Measurements from ENCODE around the gene CDH22.

The CDH22 gene

DNA sequence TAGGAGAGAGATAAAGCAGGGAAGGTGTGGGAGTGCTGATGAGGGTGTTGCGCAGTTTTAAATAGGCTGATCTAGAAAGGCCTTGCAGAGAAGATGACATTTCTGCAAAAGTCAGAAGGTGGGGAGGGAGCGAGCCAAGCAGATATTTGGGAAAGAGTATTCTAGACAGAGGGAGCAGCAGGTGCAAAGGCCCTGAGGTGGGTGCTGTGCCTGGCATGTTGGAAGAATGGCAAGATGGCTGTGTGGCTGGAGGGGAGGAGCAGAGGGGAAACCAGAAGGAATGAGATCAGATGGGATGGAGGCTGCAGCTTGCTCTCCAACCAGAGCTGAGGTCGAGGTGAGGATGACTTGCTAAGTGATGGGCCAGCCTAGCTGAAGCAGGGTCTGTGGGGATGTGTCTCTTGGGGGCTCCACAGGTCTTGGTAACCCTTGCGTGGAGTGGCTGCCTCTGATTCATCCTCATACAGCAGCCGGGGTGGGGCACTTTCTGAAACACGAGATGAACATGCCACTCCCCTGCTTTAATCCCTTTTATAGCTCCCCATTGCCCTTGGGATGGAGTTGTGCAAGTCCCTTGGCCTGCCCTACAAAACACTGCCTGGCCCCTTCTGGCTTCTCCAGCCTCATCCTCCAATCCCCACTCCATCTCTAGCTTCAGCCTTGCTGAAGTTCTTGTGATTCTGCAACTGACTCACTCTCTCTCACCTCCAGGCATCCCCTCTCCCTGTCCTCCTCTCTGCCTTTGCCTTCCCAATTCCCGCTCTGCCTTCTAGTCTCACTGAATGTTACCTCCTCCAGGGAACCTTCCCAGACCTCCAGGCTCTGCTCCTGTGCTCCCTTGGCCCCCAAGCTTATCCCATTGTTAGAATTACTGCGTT, 94.1 kb downstream of the CDH22 start:
- no peak for TF ChIP-seq RAD21 (IDR thresholded peaks at IDR 0.05; ENCODE audit: low read depth)
- no peak for TF ChIP-seq ZBTB7A (IDR thresholded peaks at IDR 0.05; ENCODE audit: low read depth)
- TF ChIP-seq FOXM1 (IDR thresholded peaks at IDR 0.05; ENCODE audit: borderline replicate concordance, low read depth) = no peak
- no peak for TF ChIP-seq YY1 (IDR thresholded peaks at IDR 0.05; ENCODE audit: low read depth)

DNA sequence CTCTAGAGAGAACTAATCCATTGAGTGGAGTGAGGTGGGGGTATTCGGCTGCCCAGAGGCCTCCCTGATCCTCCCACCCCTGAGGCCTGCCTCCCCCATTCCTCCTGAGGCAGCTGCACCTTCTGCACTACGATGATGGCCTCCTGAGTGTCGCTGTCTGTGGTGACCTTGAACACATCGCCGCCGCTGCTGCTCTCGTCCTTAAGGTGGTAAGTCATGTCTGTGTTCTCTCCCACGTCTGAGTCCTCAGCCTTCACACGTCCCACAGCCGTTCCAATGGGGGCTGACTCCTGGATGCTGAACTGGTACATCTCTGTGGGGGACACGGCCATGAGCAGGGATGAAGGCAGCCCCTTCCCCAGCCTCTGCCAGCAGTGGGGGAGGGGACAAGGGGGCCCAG, 95.4 kb downstream of the CDH22 start:
- TF ChIP-seq YY1 (IDR thresholded peaks at IDR 0.05; ENCODE audit: low read depth) (no peak), CREB1 (IDR thresholded peaks at IDR 0.05; ENCODE audit: low read depth) (no peak), ZBTB7A (IDR thresholded peaks at IDR 0.05; ENCODE audit: low read depth) (no peak), TAF1 (IDR thresholded peaks at IDR 0.05; ENCODE audit: low read depth) (no peak), CEBPB (IDR thresholded peaks at IDR 0.05) (no peak), MAX (IDR thresholded peaks at IDR 0.05) (no peak), EP300 (IDR thresholded peaks at IDR 0.05; ENCODE audit: borderline replicate concordance) (no peak), NFIC (IDR thresholded peaks at IDR 0.05) (no peak), USF1 (IDR thresholded peaks at IDR 0.05) (no peak), EGR1 (IDR thresholded peaks at IDR 0.05) (no peak), TEAD4 (IDR thresholded peaks at IDR 0.05) (no peak), RAD21 (IDR thresholded peaks at IDR 0.05; ENCODE audit: low read depth) (no peak), TCF12 (IDR thresholded peaks at IDR 0.05; ENCODE audit: low read depth) (no peak), FOXM1 (IDR thresholded peaks at IDR 0.05; ENCODE audit: borderline replicate concordance, low read depth) (no peak)
- TF ChIP-seq, protein P1, sequence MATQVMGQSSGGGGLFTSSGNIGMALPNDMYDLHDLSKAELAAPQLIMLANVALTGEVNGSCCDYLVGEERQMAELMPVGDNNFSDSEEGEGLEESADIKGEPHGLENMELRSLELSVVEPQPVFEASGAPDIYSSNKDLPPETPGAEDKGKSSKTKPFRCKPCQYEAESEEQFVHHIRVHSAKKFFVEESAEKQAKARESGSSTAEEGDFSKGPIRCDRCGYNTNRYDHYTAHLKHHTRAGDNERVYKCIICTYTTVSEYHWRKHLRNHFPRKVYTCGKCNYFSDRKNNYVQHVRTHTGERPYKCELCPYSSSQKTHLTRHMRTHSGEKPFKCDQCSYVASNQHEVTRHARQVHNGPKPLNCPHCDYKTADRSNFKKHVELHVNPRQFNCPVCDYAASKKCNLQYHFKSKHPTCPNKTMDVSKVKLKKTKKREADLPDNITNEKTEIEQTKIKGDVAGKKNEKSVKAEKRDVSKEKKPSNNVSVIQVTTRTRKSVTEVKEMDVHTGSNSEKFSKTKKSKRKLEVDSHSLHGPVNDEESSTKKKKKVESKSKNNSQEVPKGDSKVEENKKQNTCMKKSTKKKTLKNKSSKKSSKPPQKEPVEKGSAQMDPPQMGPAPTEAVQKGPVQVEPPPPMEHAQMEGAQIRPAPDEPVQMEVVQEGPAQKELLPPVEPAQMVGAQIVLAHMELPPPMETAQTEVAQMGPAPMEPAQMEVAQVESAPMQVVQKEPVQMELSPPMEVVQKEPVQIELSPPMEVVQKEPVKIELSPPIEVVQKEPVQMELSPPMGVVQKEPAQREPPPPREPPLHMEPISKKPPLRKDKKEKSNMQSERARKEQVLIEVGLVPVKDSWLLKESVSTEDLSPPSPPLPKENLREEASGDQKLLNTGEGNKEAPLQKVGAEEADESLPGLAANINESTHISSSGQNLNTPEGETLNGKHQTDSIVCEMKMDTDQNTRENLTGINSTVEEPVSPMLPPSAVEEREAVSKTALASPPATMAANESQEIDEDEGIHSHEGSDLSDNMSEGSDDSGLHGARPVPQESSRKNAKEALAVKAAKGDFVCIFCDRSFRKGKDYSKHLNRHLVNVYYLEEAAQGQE (IDR thresholded peaks at IDR 0.05; ENCODE audit: low read depth) = no peak

GRCh38 chr20:46212252-46212651, 96.0 kb downstream of the CDH22 start:
- TF ChIP-seq CEBPB (IDR thresholded peaks at IDR 0.05) (no peak), USF1 (IDR thresholded peaks at IDR 0.05) (no peak), TEAD4 (IDR thresholded peaks at IDR 0.05) (no peak), ZBTB7A (IDR thresholded peaks at IDR 0.05; ENCODE audit: low read depth) (no peak), YY1 (IDR thresholded peaks at IDR 0.05; ENCODE audit: low read depth) (no peak), MAX (IDR thresholded peaks at IDR 0.05) (no peak), EGR1 (IDR thresholded peaks at IDR 0.05) (no peak)
- TF ChIP-seq, protein P1 (IDR thresholded peaks at IDR 0.05; ENCODE audit: low read depth) = no peak

DNA sequence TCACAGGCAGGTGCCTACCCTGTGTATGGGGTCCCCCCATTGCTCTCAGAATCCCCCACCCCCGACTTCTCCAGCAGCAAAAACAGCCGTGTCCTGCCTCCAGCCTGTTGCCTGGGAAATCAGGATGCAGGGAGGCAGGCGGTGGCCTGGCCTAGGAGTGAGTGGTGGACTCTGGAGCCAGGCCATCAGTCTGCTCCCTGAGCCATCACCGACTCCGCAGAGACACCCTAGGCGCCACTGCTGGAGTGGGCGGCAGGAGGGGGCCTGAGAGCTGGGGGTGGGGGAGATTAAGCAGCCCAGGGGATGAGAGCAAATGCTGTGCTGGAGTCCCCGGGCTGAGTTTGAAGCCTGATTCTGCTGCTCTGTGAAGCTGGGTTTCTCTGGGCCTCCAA, 97.0 kb downstream of the CDH22 start:
- no peak for TF ChIP-seq YY1 (IDR thresholded peaks at IDR 0.05; ENCODE audit: low read depth)
- TF ChIP-seq EGR1 (IDR thresholded peaks at IDR 0.05) = no peak
- no peak for TF ChIP-seq TEAD4 (IDR thresholded peaks at IDR 0.05)

- TF ChIP-seq USF1 (IDR thresholded peaks at IDR 0.05) = no peak
- no peak for TF ChIP-seq RAD21 (IDR thresholded peaks at IDR 0.05; ENCODE audit: low read depth)
- no peak for TF ChIP-seq NFIC (IDR thresholded peaks at IDR 0.05)
- TF ChIP-seq ZBTB7A (IDR thresholded peaks at IDR 0.05; ENCODE audit: low read depth) = no peak
- TF ChIP-seq MAX (IDR thresholded peaks at IDR 0.05) = no peak
- TF ChIP-seq TEAD4 (IDR thresholded peaks at IDR 0.05) = no peak
- TF ChIP-seq FOXM1 (IDR thresholded peaks at IDR 0.05; ENCODE audit: borderline replicate concordance, low read depth) = no peak
- no peak for TF ChIP-seq TCF12 (IDR thresholded peaks at IDR 0.05; ENCODE audit: low read depth)
- TF ChIP-seq CEBPB (IDR thresholded peaks at IDR 0.05) = no peak
These were observed 97.5 kb downstream of the CDH22 start for GRCh38 chr20:46210672-46211330.
